ENCODE measurements around the gene XRN2.
A peak's percentile ranks its signal among the peaks of the same experiment; 100 is the strongest.

Gene XRN2

DNA sequence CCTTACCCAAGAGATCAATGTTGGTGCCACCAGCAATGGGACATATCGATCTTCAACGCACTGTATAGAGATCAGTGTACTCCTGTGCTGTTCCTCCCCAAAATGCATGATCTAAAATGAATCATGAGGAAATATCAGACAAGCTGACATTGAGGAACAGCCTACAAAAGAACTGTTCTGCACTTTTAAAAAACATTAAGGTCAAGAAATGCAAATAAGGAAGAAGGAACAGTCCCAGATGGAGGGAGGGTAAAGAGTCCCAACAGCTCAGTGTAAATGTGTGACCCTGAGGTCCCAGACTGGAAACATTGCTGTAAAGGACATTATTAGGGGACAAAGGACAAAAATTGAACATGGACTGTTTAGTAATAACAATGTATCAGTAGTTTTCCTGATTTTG is 24.3 kb upstream of the XRN2 start:
- TF ChIP-seq POLR2A (IDR thresholded peaks at IDR 0.05; ENCODE audit: low read length) (no peak), GATA1 (IDR thresholded peaks at IDR 0.05; ENCODE audit: low read depth, low read length) (no peak)
- no peak for DNase-seq

GRCh38 chr20:21279706-21280521 is 23.2 kb upstream of the XRN2 start:
- TF ChIP-seq POLR2A (IDR thresholded peaks at IDR 0.05; ENCODE audit: low read length) (no peak), GATA1 (IDR thresholded peaks at IDR 0.05; ENCODE audit: low read depth, low read length) (no peak)
- DNase-seq = no peak

DNA sequence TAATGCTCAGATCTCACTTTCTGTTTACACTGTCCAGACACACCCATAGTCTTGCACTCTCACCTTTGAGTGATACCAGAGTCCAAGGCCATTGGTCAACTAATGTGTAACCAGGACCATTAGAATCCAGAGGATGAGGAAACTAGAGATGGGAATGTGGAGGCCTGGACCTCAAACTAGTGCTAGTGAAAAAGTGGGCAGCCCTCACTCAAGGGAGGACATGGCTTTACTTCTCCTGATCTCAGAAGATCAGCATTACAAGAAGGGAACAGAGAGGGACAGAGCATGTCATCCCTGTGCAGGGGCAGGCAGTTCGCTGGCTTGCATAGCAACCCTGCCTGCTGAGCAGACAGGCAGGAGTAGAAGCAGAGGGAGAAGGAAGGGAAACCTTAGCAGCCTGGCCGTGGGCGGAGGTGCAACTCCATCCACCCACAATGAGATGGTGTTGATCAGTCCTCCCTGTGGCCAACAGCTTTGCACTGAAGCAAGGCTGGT is 22.6 kb upstream of the XRN2 start:
- DNase-seq = no peak

GRCh38 chr20:21286775-21287174 is 16.4 kb upstream of the XRN2 start:
- DNase-seq = no peak
- TF ChIP-seq POLR2A (IDR thresholded peaks at IDR 0.05; ENCODE audit: low read length) (no peak), GATA1 (IDR thresholded peaks at IDR 0.05; ENCODE audit: low read depth, low read length) (no peak)

More for the DNA sequence above, 22.6 kb upstream of the XRN2 start:
- TF ChIP-seq POLR2A (IDR thresholded peaks at IDR 0.05; ENCODE audit: low read length) (no peak), GATA1 (IDR thresholded peaks at IDR 0.05; ENCODE audit: low read depth, low read length) (no peak)

GRCh38 chr20:21288587-21289370 is 14.4 kb upstream of the XRN2 start:
- TF ChIP-seq POLR2A (IDR thresholded peaks at IDR 0.05; ENCODE audit: low read length) (no peak), GATA1 (IDR thresholded peaks at IDR 0.05; ENCODE audit: low read depth, low read length) (no peak)
- DNase-seq = no peak

- DNase-seq = no peak
- TF ChIP-seq POLR2A (IDR thresholded peaks at IDR 0.05; ENCODE audit: low read length) (no peak), GATA1 (IDR thresholded peaks at IDR 0.05; ENCODE audit: low read depth, low read length) (no peak)
These were observed 13.5 kb upstream of the XRN2 start for GRCh38 chr20:21289651-21290050.

DNA sequence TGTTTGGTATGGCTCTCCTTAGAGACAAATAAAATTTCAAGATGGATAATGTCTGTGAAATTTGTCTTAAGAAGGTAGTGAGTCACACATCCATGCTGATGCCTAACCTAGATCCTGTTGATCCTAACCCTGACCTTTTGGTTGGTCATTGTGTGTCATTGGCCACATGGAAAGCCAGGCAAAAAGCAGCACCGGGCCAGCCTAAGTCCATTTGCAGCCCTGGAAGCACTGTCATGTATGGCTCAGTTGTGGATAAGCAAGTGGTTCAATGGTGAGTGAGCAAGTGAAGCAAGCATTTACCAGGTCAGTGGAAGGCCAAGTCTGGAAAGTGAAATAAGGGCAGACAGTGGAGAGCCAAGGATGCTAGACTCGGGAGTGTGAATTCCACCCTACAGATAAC is 12.1 kb upstream of the XRN2 start:
- no peak for TF ChIP-seq GATA1 (IDR thresholded peaks at IDR 0.05; ENCODE audit: low read depth, low read length)
- no peak for TF ChIP-seq POLR2A (IDR thresholded peaks at IDR 0.05; ENCODE audit: low read length)
- DNase-seq = no peak

GRCh38 chr20:21294755-21295154 is 8.4 kb upstream of the XRN2 start:
- no peak for TF ChIP-seq GATA1 (IDR thresholded peaks at IDR 0.05; ENCODE audit: low read depth, low read length)
- TF ChIP-seq POLR2A (IDR thresholded peaks at IDR 0.05; ENCODE audit: low read length) = no peak

GRCh38 chr20:21301940-21302663 is 1.0 kb upstream of the XRN2 start:
- peak; percentile 47 to 51 for DNase-seq
- TF ChIP-seq GATA1 (IDR thresholded peaks at IDR 0.05; ENCODE audit: low read depth, low read length) = no peak
- no peak for TF ChIP-seq POLR2A (IDR thresholded peaks at IDR 0.05; ENCODE audit: low read length)

More at GRCh38 chr20:21294755-21295154, 8.4 kb upstream of the XRN2 start:
- no peak for DNase-seq

DNA sequence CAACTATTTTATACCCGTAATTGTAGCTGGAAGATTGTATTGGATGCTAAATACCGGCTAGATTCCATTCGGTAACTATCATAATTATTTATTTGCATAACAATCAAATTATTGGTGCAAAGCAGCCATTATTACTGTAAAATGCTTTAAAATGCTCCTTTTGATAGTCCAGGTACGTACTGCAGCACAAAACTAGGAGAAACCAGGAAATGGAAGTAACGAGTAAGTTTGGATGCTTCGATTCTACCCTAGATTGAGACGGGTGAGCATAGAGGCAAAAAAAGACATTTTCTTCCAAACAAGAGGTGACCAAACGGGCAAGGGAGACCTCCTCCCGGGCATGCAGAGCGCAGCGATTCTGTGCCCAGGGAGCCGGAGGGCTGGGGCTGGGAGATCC is 469 bp upstream of the XRN2 start:
- no peak for DNase-seq
- no peak for TF ChIP-seq GATA1 (IDR thresholded peaks at IDR 0.05; ENCODE audit: low read depth, low read length)
- no peak for TF ChIP-seq POLR2A (IDR thresholded peaks at IDR 0.05; ENCODE audit: low read length)

DNA sequence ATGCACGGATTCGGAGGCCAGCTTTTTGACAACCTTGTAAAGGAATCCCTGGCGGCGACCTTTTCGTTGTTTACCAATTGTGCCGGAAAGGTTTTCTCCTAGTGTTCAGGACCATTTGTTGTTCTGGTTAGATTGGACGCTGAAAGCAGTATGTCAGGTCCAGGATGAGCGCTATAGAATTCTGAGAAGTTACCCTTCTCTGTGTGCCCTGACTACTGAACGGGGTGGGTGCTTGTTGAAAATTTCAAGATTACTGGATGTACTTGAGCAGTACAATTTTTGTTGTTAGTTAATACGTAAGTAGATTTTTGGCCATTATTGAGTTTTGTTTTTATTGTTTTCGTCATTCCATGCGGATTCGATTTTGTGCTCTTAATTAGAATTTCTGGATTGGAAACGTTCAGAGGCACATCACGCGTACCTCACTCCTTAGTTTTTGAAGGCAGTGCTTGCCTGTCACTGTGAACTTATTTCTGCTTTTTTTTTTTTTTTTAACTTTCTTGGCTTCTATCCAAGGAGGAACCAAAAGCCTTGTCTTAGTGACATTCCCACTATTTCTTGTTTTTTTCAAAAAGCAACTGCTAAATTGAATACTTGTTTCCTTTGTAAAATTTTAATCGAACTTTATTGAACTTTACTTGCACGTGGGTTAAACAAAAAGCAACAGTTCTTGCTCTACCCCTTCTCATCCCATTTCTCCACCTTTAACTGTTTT is 898 bp downstream of the XRN2 start:
- DNase-seq = peak; percentile 47 to 69
- TF ChIP-seq POLR2A (IDR thresholded peaks at IDR 0.05; ENCODE audit: low read length) (no peak), GATA1 (IDR thresholded peaks at IDR 0.05; ENCODE audit: low read depth, low read length) (no peak)

DNA sequence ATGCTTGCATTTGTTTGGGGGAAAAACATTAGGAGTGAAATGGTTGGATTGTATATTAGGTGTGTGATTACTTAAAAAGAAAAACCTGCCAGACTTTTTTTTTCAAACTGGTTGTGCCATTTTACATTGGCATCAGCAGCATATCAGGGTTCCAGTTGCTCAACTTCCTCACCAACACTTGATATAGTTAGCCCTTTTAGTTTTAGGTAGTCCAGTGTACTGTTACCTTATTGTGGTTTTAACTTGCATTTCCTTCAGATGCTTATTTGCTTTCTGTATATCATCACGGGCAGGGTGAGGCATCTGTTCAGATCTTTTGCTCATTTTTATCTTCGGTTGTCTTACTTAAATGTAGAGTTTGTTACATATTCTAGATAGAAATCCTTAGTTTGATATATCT is 5.2 kb downstream of the XRN2 start:
- DNase-seq = no peak
- TF ChIP-seq GATA1 (IDR thresholded peaks at IDR 0.05; ENCODE audit: low read depth, low read length) (no peak), POLR2A (IDR thresholded peaks at IDR 0.05; ENCODE audit: low read length) (no peak)

Data from erythroblast (primary cell).